IMR-90 (cell line): Measurements from ENCODE around the gene C21orf58. TPM values are rescaled to one million over a fixed set of nuclear protein-coding genes. Genes with fewer than 3 reads are reported as not detected.

Experiments
- ATAC-seq: fragments of 200-7000 bp; cut with Tn5 transposase; 2 replicates; pipeline ENCODE4 v1.9.1; 2020; ENCODE audit warnings: low read depth, mild to moderate bottlenecking, moderate library complexity
- BruUV-seq: library from RNA; stranded (reverse); fragments of 400-500 nt; replicated peaks from 2 replicates; lab custom pipeline; 2021; lab: Mats Ljungman, UMichigan
- CTCF ChIA-PET: fragments of 300-600 bp; formaldehyde crosslinking; extraction: SDS; loops from one replicate; lab custom pipeline; 2021; ENCODE audit warnings: antibody characterized with exemption; lab: Yijun Ruan, JAX
- POLR2A ChIA-PET: fragments of 300-600 bp; sonication (Branson Sonifier 250); formaldehyde crosslinking; loops from one replicate; lab custom pipeline; 2022; ENCODE audit warnings: antibody characterized with exemption; ENCODE audit not compliant: unreplicated experiment; lab: Charles Lee
- DNase-seq: peaks from one replicate; pipeline ENCODE4 v3.0.0; 2013
- H2AFZ ChIP-seq: replicated peaks from 2 replicates; pipeline ENCODE3; 2013; ENCODE audit warnings: low read length, mild to moderate bottlenecking; ENCODE audit not compliant: poor library complexity
- H2AK5ac ChIP-seq: 2 replicates; pipeline ENCODE4 v1.6.1; 2013; ENCODE audit warnings: low read depth, low read length, inconsistent platforms
- H2AK9ac ChIP-seq: replicated peaks from 2 replicates; pipeline ENCODE3; 2013; ENCODE audit warnings: mild to moderate bottlenecking, low read depth, low read length, moderate library complexity; ENCODE audit not compliant: poor library complexity
- H2BK120ac ChIP-seq: 2 replicates; pipeline ENCODE4 v1.6.1; 2013; ENCODE audit warnings: low read depth, low read length, inconsistent platforms
- H2BK15ac ChIP-seq: 3 replicates; pipeline ENCODE4 v1.6.1; 2013; ENCODE audit warnings: low read depth, low read length, inconsistent platforms
- H2BK20ac ChIP-seq: 2 replicates; pipeline ENCODE4 v1.6.1; 2013; ENCODE audit warnings: low read depth, mild to moderate bottlenecking, inconsistent platforms, low read length, moderate library complexity
- H2BK5ac ChIP-seq: 2 replicates; pipeline ENCODE4 v1.6.1; 2013; ENCODE audit warnings: mild to moderate bottlenecking, low read depth, low read length, inconsistent platforms; ENCODE audit not compliant: poor library complexity, severe bottlenecking
- H3K14ac ChIP-seq: replicated peaks from 2 replicates; pipeline ENCODE4 v1.6.1; 2013; ENCODE audit warnings: low read depth, low read length, inconsistent platforms
- H3K18ac ChIP-seq: 2 replicates; pipeline ENCODE4 v1.6.1; 2013; ENCODE audit warnings: low read depth, low read length, control low read depth
- H3K23ac ChIP-seq: 2 replicates; pipeline ENCODE4 v1.6.1; 2013; ENCODE audit warnings: low read depth, low read length, inconsistent platforms
- H3K27ac ChIP-seq: 2 replicates; pipeline ENCODE4 v1.5.1; 2013; ENCODE audit warnings: mild to moderate bottlenecking, control low read depth, low read length; ENCODE audit not compliant: insufficient read depth
- H3K27me3 ChIP-seq: 2 replicates; pipeline ENCODE4 v1.6.1; 2013; ENCODE audit warnings: low read length; ENCODE audit not compliant: control insufficient read depth, insufficient read depth
- H3K36me3 ChIP-seq: 2 replicates; pipeline ENCODE4 v1.6.1; 2013; ENCODE audit warnings: low read length, mixed read lengths; ENCODE audit not compliant: control insufficient read depth, insufficient read depth
- H3K4ac ChIP-seq: 2 replicates; pipeline ENCODE4 v1.6.1; 2013; ENCODE audit warnings: low read depth, low read length, inconsistent platforms
- H3K4me1 ChIP-seq: 2 replicates; pipeline ENCODE4 v1.6.1; 2013; ENCODE audit warnings: low read length, mixed read lengths; ENCODE audit not compliant: control insufficient read depth, insufficient read depth
- H3K4me2 ChIP-seq: 2 replicates; pipeline ENCODE4 v1.6.1; 2013; ENCODE audit warnings: low read depth, mild to moderate bottlenecking, control low read depth, low read length, moderate library complexity
- H3K4me3 ChIP-seq: 2 replicates; pipeline ENCODE4 v1.5.1; 2013; ENCODE audit warnings: low read depth, mild to moderate bottlenecking, control low read depth, low read length, moderate library complexity; ENCODE audit not compliant: insufficient read depth
- H3K56ac ChIP-seq: 2 replicates; pipeline ENCODE4 v1.6.1; 2013; ENCODE audit warnings: low read length, inconsistent platforms; ENCODE audit not compliant: insufficient read depth; ENCODE audit errors: extremely low read depth
- H3K79me1 ChIP-seq, 2 experiments: 2 replicates each; pipeline ENCODE4 v1.6.1; 2013; ENCODE audit warnings: low read length in 2 of 2, inconsistent platforms in 1 of 2, low read depth in 1 of 2
- H3K9ac ChIP-seq: 2 replicates; pipeline ENCODE4 v1.6.1; 2013; ENCODE audit warnings: low read depth, low read length, control low read depth
- H3K9me1 ChIP-seq: 2 replicates; pipeline ENCODE4 v1.6.1; 2013; ENCODE audit warnings: low read length, inconsistent platforms; ENCODE audit not compliant: insufficient read depth
- H3K9me3 ChIP-seq: 2 replicates; pipeline ENCODE4 v1.6.1; 2013; ENCODE audit warnings: low read length; ENCODE audit not compliant: control insufficient read depth, insufficient read depth
- H4K20me1 ChIP-seq: 2 replicates; pipeline ENCODE4 v1.6.1; 2013; ENCODE audit warnings: low read length, inconsistent platforms; ENCODE audit not compliant: insufficient read depth
- H4K5ac ChIP-seq: 2 replicates; pipeline ENCODE4 v1.6.1; 2013; ENCODE audit warnings: mild to moderate bottlenecking, low read depth, low read length, control low read depth
- H4K8ac ChIP-seq, 2 experiments: 2 replicates each; pipeline ENCODE4 v1.6.1; 2013; ENCODE audit warnings: low read depth in 2 of 2, low read length in 2 of 2, control low read depth in 1 of 2, inconsistent platforms in 1 of 2
- H4K91ac ChIP-seq: 2 replicates; pipeline ENCODE4 v1.6.1; 2013; ENCODE audit warnings: low read depth, low read length, inconsistent platforms; ENCODE audit not compliant: insufficient read depth
- BHLHE40 ChIP-seq: fragments of 150-350 bp; IDR thresholded peaks from 2 replicates; pipeline ENCODE4 v1.6.1; 2016; ENCODE audit warnings: mild to moderate bottlenecking, low read depth, low read length
- CHD1 ChIP-seq: IDR thresholded peaks from 2 replicates; pipeline ENCODE4 v1.6.1; 2012; ENCODE audit warnings: low read depth, low read length, improper control_type of control experiment
- FOS ChIP-seq: fragments of 150-350 bp; IDR thresholded peaks from 2 replicates; pipeline ENCODE4 v1.6.1; 2016; ENCODE audit warnings: low read depth, low read length
- POLR2A ChIP-seq: IDR thresholded peaks from 2 replicates; pipeline ENCODE4 v1.6.1; 2012; ENCODE audit warnings: mild to moderate bottlenecking, low read depth, low read length
- RCOR1 ChIP-seq: IDR thresholded peaks from 2 replicates; pipeline ENCODE4 v1.6.1; 2012; ENCODE audit warnings: mild to moderate bottlenecking, low read length, improper control_type of control experiment; ENCODE audit not compliant: insufficient replicate concordance
- SMC3 ChIP-seq: fragments of 150-350 bp; IDR thresholded peaks from 2 replicates; pipeline ENCODE4 v1.6.1; 2016; ENCODE audit warnings: low read depth, mild to moderate bottlenecking, antibody characterized with exemption, low read length, moderate library complexity
- WGBS, 2 experiments: methylation state at CpG; one replicate each; pipeline versions ENCODE4 v1.1.5 to v1.1.7; 2013; ENCODE audit warnings: missing lambda C conversion rate in 2 of 2; ENCODE audit not compliant: insufficient read length in 1 of 2; ENCODE audit errors: extremely low coverage in 2 of 2; 5-methylcytosine and 5-hydroxymethylcytosine counted together
- dilution Hi-C: fragments of 300-500 bp; cut with HindIII; formaldehyde crosslinking; loops from one replicate; pipeline ENCODE4 v1.14.3; 2018; ENCODE audit warnings: low sequenced_read_pairs; ENCODE audit not compliant: unreplicated experiment
- in situ Hi-C: fragments of 300-500 bp; cut with MboI; formaldehyde crosslinking; loops from 3 replicates; pipeline ENCODE4 v1.14.3; 2019; ENCODE audit warnings: low sequenced_read_pairs, inconsistent platforms, mixed read lengths
- intact Hi-C: fragments of 100-400 bp; cut with micrococcal nuclease; formaldehyde crosslinking; loops from 2 replicates; pipeline ENCODE4 v1.10.0; 2022
- polyA plus RNA-seq, 3 experiments: library from polyadenylated mRNA; depleted of rRNA; stranded (reverse); fragments of >200 nt; gene quantifications; 2 replicates each; pipeline ENCODE4 v1.2.3, GENCODE V29; 2012; ENCODE audit warnings: low replicate concordance in 1 of 3
- total RNA-seq: library from RNA; depleted of rRNA; stranded (reverse); fragments of >200 nt; gene quantifications from 2 replicates; pipeline ENCODE4 v1.2.3, GENCODE V29; 2012
- TF ChIP-seq, protein P1 (sequence below): fragments of 150-350 bp; IDR thresholded peaks from 2 replicates; pipeline ENCODE4 v1.6.1; 2017; ENCODE audit warnings: mild to moderate bottlenecking, antibody characterized with exemption, low read length, low read depth

Gene C21orf58
- total and polyA plus RNA-seq, 2 of the 4 experiments (the other 2 are of a cell fraction), result 2.7 to 6.2 TPM

DNA sequence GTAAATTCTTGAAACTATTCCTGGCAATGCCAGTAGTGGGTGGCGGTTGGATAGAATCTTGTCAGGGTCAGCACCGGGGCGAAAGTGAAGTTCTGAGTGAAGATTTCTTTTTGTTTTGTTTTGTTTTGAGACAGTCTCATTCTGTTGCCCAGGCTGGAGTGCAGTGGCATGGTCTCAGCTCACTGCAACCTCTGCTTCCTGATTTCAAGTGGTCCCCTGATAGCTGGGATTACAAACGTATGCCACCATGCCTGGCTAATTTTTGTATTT lies 33.6 kb upstream of the C21orf58 start (continued):
- TF ChIP-seq FOS (no peak), CHD1 (no peak), POLR2A (no peak)

DNA sequence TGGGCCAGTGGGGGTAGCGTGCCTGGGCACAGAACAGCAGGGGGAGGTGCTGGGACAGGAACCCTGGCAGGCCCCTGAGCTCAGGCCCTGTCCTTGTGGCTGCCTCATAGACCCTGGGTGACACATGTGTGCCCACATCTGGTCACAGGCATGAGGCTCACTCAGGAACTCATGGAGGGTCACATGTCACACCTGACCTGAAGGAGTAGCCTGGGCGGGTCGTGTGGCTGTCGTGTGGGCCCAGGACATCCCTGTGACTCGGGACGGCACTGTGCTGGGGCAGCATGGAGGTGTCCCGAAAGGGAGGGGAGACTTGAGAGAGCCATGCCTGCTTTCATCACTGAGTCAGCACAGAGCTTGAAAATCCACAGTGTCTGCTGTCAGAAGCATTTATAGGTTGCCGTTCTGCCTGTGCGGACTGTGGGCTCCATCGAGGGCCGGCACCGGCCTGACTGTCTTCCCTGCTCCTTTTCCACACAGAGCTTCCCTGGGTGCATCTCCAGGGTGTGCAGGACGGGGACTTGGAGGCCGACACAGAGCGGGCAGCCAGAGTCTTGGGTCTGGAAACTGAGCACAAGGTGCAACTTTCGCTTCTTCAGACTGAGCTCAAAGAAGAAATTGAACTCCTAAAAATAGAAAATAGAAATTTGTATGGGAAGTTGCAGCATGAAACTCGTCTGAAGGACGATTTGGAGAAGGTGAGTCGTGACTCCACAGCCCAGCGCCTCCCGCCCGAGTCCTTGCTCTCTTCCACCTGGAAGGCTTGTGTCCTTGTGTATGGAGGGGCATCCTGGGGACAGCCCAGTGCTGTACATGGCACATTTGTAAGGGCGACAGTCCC lies 33.0 kb upstream of the C21orf58 start:
- H2AK9ac ChIP-seq, result no peak overlapping the region
- H2BK120ac ChIP-seq, result no peak overlapping the region
- H2BK20ac ChIP-seq, result no peak overlapping the region
- no peaks in the 10 kb centered on the region; the same call in 1 of the 2 replicates for H3K9me1 ChIP-seq
- no peaks in the 10 kb centered on the region for H3K4me1 ChIP-seq
- CTCF ChIA-PET, result no interaction called here
- in situ Hi-C loops (no loop called here), intact Hi-C loops (no loop called here), dilution Hi-C loops (no loop called here)
- H3K18ac ChIP-seq, result no peak overlapping the region
- H4K91ac ChIP-seq, result no peak overlapping the region
- H4K5ac ChIP-seq, result no peak overlapping the region
- H4K20me1 ChIP-seq, result no peaks in the 10 kb centered on the region; the same call in 1 of the 2 replicates
- DNase-seq (no peak), ATAC-seq (no peak)
- no peaks in the 10 kb centered on the region for H3K27me3 ChIP-seq
- no peak overlapping the region for H3K23ac ChIP-seq
- no peak overlapping the region for H2AFZ ChIP-seq
- H3K56ac ChIP-seq, result no peak overlapping the region
- no peak overlapping the region for H3K4ac ChIP-seq
- no peak overlapping the region for H3K4me2 ChIP-seq
- 93% methylated on average over 13 of the region's 23 CpGs; no CpG with 5 or more reads in 1 of the 2 experiments for WGBS, 2 experiments
- H3K27ac ChIP-seq, result no peak overlapping the region
- H3K9me3 ChIP-seq, result no peaks in the 10 kb centered on the region
- no peak overlapping the region for H2BK5ac ChIP-seq
- no peak overlapping the region for H3K14ac ChIP-seq
- POLR2A ChIA-PET, result no interaction called here
- TF ChIP-seq RCOR1 (no peak), SMC3 (no peak), BHLHE40 (no peak), POLR2A (no peak)
- TF ChIP-seq, protein P1, sequence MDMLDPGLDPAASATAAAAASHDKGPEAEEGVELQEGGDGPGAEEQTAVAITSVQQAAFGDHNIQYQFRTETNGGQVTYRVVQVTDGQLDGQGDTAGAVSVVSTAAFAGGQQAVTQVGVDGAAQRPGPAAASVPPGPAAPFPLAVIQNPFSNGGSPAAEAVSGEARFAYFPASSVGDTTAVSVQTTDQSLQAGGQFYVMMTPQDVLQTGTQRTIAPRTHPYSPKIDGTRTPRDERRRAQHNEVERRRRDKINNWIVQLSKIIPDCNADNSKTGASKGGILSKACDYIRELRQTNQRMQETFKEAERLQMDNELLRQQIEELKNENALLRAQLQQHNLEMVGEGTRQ, result no peak
- H3K9ac ChIP-seq, result no peak overlapping the region
- H3K79me1 ChIP-seq, result peaks cover 0 to 5% of the 10 kb centered on the region in 2 experiments; a peak in 2 of 4 replicates
- no peak overlapping the region for H2BK15ac ChIP-seq
- H4K8ac ChIP-seq, result no peak overlapping the region
- peaks cover 67% of the 10 kb centered on the region for H3K36me3 ChIP-seq
- no TSS peak for BruUV-seq
- H3K4me3 ChIP-seq, result no peak overlapping the region
- no peak overlapping the region for H2AK5ac ChIP-seq
